Measurements from ENCODE around the gene METTL21C.

Gene METTL21C

GRCh38 chr13:102659168-102659713, 35.6 kb downstream of the METTL21C start:
- H3K4me3 ChIP-seq (ENCODE audit: low read depth, low read length) = no peak overlapping the region
- in situ Hi-C loops (cut with HindIII; ENCODE audit: low sequenced_read_pairs) = no loop called here
- no peak for DNase-seq (ENCODE audit: low read depth)
- no peak for TF ChIP-seq CTCF (IDR thresholded peaks at IDR 0.05; ENCODE audit: low read depth, low read length, missing control alignments)

- in situ Hi-C loops (cut with HindIII; ENCODE audit: low sequenced_read_pairs) = no loop called here
- no peak for DNase-seq (ENCODE audit: low read depth)
- TF ChIP-seq CTCF (IDR thresholded peaks at IDR 0.05; ENCODE audit: low read depth, low read length, missing control alignments) = no peak
- H3K4me3 ChIP-seq (ENCODE audit: low read depth, low read length) = no peak overlapping the region
These were observed 36.2 kb downstream of the METTL21C start for GRCh38 chr13:102658660-102659059.

- in situ Hi-C loops (cut with HindIII; ENCODE audit: low sequenced_read_pairs) = no loop called here
- H3K4me3 ChIP-seq (ENCODE audit: low read depth, low read length) = no peak overlapping the region
- peak; percentile 18 for TF ChIP-seq CTCF (IDR thresholded peaks at IDR 0.05; ENCODE audit: low read depth, low read length, missing control alignments)
- no peak for DNase-seq (ENCODE audit: low read depth)
These were observed 37.2 kb downstream of the METTL21C start for GRCh38 chr13:102657630-102658029.

GRCh38 chr13:102654756-102655155, 40.1 kb downstream of the METTL21C start:
- no peak for TF ChIP-seq CTCF (IDR thresholded peaks at IDR 0.05; ENCODE audit: low read depth, low read length, missing control alignments)
- H3K4me3 ChIP-seq (ENCODE audit: low read depth, low read length) = no peak overlapping the region
- in situ Hi-C loops (cut with HindIII; ENCODE audit: low sequenced_read_pairs) = no loop called here
- DNase-seq (ENCODE audit: low read depth) = no peak

GRCh38 chr13:102651892-102652291, 43.0 kb downstream of the METTL21C start:
- no peak for TF ChIP-seq CTCF (IDR thresholded peaks at IDR 0.05; ENCODE audit: low read depth, low read length, missing control alignments)
- DNase-seq (ENCODE audit: low read depth) = no peak
- H3K4me3 ChIP-seq (ENCODE audit: low read depth, low read length) = no peak overlapping the region
- in situ Hi-C loops (cut with HindIII; ENCODE audit: low sequenced_read_pairs) = no loop called here

GRCh38 chr13:102651392-102651791, 43.5 kb downstream of the METTL21C start:
- no peak for TF ChIP-seq CTCF (IDR thresholded peaks at IDR 0.05; ENCODE audit: low read depth, low read length, missing control alignments)
- no peak overlapping the region for H3K4me3 ChIP-seq (ENCODE audit: low read depth, low read length)
- in situ Hi-C loops (cut with HindIII; ENCODE audit: low sequenced_read_pairs) = no loop called here
- peak; percentile 3 for DNase-seq (ENCODE audit: low read depth)

- no peak for TF ChIP-seq CTCF (IDR thresholded peaks at IDR 0.05; ENCODE audit: low read depth, low read length, missing control alignments)
- no peak for DNase-seq (ENCODE audit: low read depth)
- in situ Hi-C loops (cut with HindIII; ENCODE audit: low sequenced_read_pairs) = no loop called here
These were observed 44.4 kb downstream of the METTL21C start for GRCh38 chr13:102650444-102650843.

More at GRCh38 chr13:102650444-102650843, 44.4 kb downstream of the METTL21C start:
- H3K4me3 ChIP-seq (ENCODE audit: low read depth, low read length) = no peak overlapping the region

Data from astrocyte of the cerebellum (primary cell).